ENCODE data around the gene CDRT15.
"Not testable (repeated sequence)": the region's sequence is repeated elsewhere in the genome, so short reads cannot be mapped to it uniquely, and the experiment has no call there.

The CDRT15 gene

DNA sequence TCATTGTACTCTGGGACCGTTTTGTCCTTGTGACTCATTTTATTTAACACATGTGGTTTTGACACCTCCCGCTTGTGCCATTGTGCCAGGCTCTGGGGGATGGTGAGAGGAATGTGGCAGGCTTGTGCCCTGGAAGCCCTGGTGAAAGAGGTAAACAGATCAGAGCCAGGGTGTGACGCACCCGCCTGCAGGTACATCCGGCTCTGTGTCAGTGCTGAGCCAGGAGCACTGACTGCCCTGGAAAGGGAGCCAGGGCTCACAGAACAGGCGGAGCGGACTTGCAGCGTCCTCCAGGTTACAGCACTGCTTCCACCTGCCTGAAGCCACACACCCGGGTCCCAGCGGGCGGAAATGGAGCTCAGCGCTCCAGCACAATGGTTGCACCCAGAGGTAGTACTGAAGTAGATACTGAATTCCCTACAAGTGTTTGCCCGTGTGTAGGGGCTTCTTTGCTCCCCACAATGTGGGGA is 30.6 kb downstream of the CDRT15 start:
- no peak for DNase-seq

DNA sequence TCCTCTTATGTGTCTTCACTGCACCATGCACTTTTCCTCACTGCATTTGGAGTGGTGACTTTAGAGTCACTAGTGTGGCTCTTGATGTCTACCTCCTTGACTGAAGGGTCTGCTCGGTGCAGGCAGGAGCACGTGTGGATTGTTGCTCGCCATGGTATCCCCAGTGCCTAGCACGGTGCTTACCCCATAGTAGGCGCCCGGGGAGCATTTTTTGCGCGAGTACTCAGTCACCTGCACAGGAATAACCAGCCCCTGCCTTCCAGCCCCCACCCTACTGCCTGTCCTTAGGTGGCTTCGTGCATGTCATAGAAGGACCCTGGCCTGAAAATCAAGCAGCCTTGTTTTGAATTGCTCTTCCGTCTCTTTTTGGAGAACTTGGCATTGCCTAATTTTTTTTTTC is 31.3 kb downstream of the CDRT15 start:
- DNase-seq, result no peak

DNA sequence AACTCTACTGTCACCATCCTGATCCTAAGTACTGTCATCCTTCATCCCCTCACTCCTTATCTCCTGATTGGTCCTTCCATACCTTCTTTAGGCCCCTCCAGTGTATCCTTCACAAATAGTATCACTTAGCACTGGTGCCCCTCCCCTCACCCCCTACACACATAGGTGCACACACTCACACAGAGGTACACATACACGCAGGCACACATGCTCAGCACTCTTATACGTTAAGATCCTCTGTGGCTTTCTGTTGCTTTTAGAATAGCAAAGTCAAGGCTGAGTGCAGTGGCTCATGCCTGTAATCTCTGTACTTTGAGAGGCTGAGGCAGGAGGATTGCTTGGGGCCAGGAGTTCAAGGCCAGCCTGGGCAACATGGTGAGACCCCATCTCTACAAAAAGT is 32.1 kb downstream of the CDRT15 start:
- no peak for DNase-seq

DNA sequence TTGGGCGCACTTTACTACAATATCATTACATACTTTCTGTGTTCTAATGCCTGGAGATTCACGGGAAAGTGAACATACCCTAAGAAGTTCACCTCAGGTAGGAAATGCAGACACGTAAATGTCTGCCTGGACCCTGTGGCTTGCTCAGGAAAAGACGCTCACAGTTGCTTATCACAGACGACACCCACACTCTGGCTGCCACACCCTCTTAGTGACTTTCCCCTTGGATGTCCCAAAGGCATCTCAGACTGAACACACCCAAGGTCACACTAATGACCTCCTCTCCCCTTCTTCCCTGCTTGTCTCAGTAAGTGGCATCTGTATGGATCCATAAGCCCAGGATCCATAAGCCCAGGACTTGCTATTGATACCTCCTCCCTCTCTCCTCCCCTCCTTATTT is 32.6 kb downstream of the CDRT15 start:
- DNase-seq, result no peak

DNA sequence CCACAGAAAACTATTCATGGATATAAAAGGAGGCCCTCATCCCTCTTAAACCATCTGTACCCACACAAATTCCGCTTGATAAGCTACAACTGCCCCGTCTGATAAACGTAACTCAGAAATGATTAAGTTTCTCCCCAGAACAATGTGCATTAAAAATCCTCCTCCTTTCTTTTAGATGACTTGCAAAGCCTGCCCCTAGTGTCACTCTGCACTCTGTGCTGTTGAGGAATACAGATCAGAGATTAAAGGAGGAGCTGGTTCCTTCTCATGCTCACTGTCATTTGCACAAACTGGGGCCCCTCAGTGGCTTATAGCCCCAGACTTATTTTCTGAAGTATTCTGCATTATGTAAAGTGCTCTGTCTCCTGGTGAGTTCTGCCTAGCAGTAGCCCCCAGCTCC is 33.3 kb downstream of the CDRT15 start:
- no peak for DNase-seq

DNA sequence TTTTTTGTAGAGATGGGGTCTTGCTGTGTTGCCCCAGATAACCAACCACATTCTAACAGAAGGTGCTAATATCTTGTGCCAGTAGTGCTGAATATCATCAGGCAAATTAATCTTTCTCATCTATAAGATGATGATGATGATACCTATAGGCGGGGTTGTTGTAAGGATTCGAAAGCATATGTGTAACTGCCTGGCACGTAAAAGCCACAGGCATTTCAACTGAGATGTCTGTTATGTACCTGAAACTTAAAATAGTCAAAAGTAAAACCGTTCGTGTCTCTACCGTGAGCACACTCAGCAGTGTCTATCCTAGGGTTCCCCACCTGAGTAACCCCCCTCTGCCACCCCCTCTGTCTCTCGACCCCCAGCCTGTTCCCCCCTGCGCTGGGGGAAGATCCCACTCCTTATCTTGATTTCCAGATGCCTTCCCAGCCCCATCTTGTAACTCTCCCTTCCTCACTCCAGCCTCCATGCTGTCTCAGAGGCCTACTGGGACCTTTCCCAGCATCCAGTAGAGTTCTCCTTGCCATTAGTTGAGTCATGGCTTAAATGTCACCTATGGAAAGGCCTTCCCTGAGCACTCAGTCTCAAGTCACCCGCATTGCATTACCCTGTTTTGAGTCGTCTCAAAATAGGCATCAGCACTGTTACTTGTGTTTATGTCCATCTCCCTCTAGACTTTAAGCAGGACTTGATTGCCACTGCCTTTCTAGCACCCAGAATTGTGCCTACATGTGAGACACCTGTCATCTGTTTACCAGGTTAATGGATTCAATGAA is 34.1 kb downstream of the CDRT15 start:
- no peak for DNase-seq

DNA sequence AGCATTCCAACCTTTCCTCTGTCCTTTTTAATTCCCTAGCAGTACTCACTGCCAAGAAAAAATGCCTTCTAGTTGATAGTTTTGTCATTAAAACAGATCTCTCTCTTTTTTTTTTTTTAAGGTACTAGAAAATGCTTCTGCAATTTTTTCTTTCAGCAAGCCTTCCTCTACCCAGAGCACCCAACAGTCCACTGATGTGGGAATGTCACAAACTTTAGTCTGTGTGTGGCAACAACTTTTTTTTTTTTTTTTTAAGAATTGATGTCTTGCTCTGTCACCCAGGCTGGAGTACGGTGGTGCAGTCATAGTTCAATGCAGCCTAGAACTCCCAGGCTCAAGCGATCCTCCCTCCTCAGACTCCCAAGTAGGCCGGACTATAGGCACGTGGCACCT is 34.7 kb downstream of the CDRT15 start:
- DNase-seq, result no peak

DNA sequence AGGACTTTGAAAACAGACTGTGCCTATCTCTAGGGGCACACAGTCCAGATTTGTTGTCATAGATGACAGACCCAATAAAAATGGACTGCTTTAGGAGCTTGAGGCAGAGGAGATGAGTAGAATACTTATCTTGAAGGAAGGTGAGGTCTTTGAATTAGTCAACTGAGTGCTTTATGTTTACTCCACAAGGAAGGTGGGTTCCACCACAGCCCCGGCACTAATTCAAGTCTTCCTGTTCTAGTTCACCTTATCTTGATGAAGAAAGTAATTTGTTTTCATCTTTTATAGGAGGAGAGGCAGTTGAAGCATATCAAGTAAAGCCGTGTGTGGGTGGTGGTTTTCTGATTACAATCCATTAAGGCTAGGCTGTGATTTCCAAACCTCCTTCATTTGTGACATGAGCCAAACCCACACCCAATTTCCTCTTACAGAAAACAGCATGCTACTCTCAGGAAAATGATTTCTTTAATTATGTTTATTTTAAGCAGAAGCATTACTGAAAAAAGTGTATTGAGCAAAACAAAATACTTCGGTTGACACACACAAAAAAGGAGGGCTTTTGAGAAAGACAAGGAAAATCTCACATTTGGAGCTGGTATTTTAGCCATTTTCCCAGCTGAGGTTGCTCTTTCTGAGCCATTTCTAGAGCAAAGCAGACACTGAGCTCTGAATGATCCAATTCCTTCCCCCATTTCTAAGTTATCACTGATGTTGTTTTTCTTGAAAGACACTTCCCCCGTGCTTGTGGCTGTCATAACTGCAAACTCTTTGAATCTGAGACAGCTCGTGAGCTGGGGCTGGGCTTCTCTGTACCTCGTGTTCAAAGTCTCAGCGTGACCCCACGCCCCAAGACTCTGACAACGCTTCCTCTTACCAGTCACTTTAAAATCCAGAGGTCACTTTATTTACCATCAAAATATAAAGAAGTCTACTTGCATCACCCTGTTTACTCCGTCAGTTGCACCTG is 35.4 kb downstream of the CDRT15 start:
- no peak for DNase-seq

DNA sequence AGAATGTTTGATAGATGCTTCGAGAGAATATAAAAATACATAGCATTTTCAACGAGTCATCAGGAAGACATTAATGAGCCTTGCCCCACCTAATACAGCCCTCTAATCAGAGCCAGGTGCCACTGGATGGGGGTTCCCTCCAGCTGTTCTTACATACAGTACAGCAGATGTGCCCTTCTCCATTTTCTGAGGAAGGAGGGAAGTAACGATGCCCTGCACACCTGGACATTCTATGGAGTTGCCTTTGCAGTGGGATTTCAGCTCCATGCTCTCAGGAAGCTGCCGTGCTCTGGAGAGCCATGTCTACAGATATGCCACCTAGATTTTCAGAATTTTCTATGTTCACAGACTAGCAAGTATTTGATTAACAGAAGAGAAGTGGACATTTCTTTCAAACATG is 36.3 kb downstream of the CDRT15 start:
- no peak for DNase-seq

DNA sequence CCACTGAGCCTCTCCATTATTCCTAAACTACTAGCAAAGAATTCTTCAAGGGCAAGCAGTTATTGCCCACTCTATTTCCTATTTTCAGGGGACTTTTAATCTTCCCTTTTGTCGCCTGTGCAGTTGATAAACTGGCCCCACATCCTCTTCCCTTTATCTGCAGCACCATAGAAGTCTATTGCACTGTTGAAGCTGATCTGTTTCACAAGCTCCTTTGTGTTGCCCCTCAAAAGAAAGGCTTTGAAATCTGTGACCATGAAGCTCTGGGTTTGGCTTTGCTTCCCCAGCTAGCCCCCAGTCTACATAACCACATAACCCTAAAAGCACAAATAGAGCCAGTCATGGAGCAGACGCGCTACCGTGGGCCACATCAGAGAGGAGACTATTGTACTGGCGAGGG is 37.1 kb downstream of the CDRT15 start:
- no peak for DNase-seq

DNA sequence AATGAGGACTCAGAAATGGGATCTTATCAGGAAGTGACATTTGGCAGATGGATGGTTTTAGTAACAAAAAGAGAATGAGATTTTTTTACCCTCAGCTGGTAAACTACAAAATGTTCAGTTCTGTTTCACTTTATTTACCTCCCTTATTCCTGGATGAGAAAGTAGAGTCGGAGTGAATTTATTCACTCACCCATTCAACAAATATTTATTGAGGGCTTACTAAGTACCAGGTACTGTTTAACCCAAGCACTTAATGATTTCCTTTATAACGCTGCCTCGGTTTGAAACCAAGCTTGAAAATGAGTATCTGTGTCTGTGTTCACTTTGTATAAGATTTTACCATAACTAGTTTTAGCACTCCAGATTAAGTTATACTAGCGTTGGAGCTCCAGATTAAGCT is 38.1 kb downstream of the CDRT15 start:
- DNase-seq, result no peak

DNA sequence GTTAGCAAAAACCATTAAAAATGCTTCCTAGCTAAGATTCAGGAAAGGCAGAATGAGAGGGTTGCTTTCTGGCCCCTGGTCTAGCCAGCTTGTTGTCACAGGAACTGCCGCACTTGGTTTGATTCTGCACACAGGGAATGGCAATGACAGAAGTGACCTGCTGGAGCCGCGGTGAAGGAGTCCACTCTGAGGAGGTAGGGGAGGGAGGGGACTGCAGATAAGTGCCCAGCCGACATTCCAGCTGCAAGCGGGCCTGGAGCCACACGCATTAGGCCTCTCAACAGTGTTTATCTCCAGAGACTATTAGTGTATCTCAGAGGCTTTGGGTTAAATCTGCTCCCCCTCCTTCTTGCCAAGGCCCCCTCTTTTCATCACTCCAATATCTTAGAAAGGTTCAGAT is 38.6 kb downstream of the CDRT15 start:
- no peak for DNase-seq

DNA sequence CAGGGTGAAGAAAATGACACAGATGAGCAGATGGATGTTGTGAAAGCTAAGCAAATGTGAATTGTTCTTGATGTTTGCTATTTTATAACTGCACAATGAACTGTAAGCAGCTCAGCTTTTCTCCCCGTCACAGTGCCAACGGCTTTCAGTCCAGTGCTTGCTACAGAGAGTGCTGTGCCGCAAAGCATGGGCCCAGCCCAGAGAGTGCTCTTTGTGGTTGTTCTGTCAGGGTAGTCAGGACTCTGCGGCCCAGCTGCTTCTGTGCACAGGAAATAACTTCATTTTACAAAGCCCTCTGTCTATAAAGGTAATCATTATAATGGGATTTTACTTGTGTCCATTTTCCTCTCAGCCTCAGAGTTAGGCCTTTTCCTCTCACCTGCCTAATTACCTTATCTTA is 39.1 kb downstream of the CDRT15 start:
- DNase-seq, result no peak

DNA sequence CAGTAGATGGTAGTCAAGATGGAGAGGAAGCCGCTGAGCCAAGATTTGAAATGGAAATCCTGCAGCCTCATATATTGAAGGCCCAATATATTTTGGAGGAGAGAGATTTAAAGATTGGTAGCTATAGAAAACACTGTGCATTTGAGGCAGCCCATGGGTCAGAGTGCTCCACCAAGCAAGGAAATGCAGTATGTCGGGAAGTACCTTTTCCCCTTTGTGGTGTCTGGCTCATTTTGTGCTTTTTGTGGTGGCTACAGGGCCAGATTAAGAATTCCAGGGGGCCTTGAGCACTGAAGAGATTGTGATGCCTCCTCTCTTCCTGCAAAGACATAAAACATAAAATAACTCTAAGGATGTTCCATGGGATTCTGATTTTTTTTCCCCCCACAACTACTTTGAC is 39.6 kb downstream of the CDRT15 start:
- DNase-seq, result no peak

DNA sequence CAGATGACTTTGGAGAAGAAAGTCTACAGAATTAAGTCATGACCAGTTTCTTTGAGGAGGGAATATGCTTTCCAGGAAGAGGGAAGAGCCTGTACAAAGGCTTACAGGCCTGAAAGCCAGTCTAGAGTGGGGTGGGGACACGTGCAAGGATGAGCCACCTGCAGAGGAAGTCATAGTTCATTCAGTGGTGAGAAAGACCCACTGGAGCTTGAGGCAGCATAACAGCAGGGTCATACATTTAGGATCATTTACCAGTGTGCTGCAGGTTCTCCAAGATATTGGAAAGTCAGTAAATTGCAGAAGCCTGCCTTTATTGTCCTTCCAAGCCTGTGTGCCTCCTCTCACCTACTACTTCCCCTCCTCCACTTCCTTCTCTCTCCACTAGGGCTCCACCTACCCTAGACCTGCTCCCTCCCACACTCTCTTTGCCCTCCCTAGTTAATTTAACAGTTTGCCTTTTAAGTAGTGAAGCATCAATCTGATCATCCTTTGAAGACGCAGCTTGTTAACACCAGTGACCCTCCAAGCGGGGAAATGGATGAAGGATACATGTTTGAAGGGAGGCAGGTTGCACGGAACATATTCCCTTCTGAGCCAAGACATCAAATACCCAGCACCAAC is 40.2 kb downstream of the CDRT15 start:
- no peak for DNase-seq

DNA sequence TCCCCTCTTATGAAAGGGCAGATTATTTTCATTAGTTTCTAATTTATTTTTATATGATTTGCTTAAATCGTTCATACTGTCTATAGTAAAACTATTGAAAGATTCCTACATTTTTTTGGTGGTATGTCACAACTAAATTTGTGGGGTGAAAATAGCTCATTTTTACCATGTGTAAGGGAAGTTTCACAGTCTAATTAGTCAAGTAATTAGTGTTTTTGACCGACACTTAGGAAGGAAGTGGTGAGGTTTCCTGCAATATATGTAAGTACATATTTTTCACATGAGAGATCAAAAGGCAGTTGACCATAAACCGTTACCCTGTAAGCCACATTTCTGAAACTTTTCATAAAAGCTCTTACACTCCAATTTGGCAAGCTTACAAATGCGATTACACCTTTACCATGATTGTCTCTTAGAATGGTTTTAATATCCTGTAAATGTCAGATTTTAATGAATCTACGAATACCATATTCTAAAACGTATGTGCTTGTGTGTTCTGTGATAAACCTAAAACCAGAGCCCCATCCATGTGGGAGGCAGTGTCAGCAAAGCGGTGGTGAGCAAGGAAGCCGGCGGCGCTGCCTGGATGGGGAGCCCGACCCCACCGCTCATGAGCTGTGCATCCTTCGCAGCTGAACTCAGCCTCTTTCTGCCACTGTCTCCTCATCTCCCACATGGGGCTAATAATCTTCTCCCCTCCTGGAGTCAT is 43.9 kb downstream of the CDRT15 start:
- not testable (repeated sequence) for DNase-seq

DNA sequence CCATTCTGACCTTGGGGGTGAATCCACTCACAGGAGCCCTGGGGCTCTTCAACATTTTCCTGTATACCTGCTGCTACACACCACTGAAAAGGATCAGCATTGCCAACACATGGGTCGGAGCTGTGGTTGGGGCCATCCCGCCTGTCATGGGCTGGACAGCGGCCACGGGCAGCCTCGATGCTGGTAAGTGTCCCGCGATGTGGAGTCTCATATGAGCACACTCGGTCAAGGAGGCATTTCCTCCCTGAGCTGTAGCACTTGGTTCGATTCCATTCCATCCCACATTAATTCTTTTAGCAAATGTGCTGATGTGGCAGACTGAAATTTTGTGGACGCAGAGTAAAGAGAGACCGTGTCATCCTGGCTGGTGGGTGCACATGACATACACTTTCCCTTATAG is 44.6 kb downstream of the CDRT15 start:
- DNase-seq, result not testable (repeated sequence)

DNA sequence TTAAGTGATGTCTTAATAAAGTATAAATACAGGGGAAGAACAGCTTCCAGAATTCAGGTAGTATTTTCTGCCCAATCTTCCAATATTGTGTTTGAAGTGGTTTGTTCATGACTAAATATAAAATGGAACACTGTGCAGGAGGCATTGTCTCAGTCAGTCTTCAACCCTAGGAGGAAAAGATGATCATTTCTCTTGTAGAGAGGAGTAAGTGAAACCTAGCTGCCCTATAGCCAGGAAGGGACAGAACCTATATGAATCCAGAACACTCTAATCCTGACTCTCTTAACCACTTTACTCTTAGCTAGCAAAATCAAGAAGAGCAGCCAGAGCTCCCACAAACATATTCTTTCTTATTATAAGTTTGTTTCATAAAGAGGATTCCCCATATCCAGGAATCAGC is 45.2 kb downstream of the CDRT15 start:
- DNase-seq, result not testable (repeated sequence)

DNA sequence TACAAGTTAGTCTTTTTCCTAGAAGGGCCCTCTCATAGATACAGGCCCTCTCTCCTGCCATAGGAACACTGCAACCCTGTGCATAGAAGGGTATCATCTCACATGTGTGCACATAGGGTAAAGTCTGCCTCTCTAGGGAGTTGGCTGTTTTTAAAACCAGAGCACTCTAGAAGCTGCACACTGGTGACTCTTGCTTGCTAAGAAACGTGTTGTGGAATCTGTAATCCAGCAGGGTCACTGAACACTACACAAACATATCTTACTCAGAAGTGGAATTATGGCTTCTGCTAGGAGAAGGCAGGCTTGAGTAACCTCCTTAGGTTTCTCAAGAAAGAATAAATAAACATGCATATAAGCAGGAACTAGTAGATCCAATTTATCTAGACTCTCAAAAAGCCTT is 45.9 kb downstream of the CDRT15 start:
- DNase-seq, result not testable (repeated sequence)

DNA sequence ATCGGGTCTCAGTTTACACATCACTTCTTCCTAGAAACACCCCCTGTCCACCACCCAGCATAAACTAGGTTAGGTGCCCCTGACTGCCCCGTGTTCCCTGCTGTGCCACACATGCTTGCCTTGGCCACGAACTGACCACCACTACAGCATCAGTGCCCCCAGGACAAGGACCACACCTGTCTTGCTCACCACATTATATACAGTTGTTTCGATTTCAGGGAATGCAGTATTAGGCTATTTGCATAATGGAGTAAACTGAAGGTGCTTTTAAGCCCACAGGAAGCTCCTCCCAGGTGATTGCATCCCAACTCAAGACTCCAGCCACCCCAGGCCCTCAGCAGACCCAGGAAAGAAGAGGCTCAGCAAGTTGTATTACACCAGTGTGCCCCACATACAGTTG is 50.2 kb downstream of the CDRT15 start:
- DNase-seq, result not testable (repeated sequence)

Measured in SHP77 (cell line).